GM12891 (cell line): ENCODE data around the gene C3orf20.

ENCODE experiments used
- PAX5 ChIP-seq: IDR thresholded peaks from 2 replicates; pipeline ENCODE4 v1.6.1; 2011; ENCODE audit warnings: low read length, moderate library complexity, mild to moderate bottlenecking; ENCODE audit not compliant: insufficient read depth, severe bottlenecking
- POLR2A ChIP-seq: IDR thresholded peaks from 2 replicates; pipeline ENCODE4 v1.6.1; 2011; ENCODE audit warnings: low read depth, low read length, control low read depth
- POLR2AphosphoS5 ChIP-seq: IDR thresholded peaks from 2 replicates; pipeline ENCODE4 v1.6.1; 2011; ENCODE audit warnings: low read depth, low read length, control low read depth
- POU2F2 ChIP-seq: IDR thresholded peaks from 2 replicates; pipeline ENCODE4 v1.6.1; 2011; ENCODE audit warnings: low read depth, mild to moderate bottlenecking, control low read depth, low read length, moderate library complexity
- SPI1 ChIP-seq: IDR thresholded peaks from 2 replicates; pipeline ENCODE4 v1.6.1; 2011; ENCODE audit warnings: low read depth, low read length, control low read depth
- TAF1 ChIP-seq: IDR thresholded peaks from 2 replicates; pipeline ENCODE4 v1.6.1; 2011; ENCODE audit warnings: low read depth, low read length, control low read depth

- no peak for TF ChIP-seq POLR2A
- TF ChIP-seq POLR2AphosphoS5: no peak
- TF ChIP-seq SPI1: no peak
- TF ChIP-seq TAF1: no peak
- no peak for TF ChIP-seq PAX5
- TF ChIP-seq POU2F2: no peak
Measured at GRCh38 chr3:14819671-14820070, 144.7 kb downstream of the C3orf20 start.
